Caco-2 (cell line): ENCODE measurements around the gene ST3GAL5. TPM values are rescaled to one million over a fixed set of nuclear protein-coding genes. Genes with fewer than 3 reads are reported as not detected.
"Not testable (repeated sequence)": the region's sequence is repeated elsewhere in the genome, so short reads cannot be mapped to it uniquely, and the experiment has no call there.

Experiments used
- BruUV-seq: library from RNA; stranded (reverse); fragments of 400-500 nt; replicated peaks from 2 replicates; lab custom pipeline; 2021; lab: Mats Ljungman, UMichigan
- CTCF ChIA-PET: fragments of 300-600 bp; sonication (Branson Sonifier 250); formaldehyde crosslinking; loops from one replicate; lab custom pipeline; 2022; ENCODE audit warnings: antibody characterized with exemption; lab: Charles Lee
- POLR2A ChIA-PET: fragments of 300-600 bp; sonication (Branson Sonifier 250); formaldehyde crosslinking; loops from one replicate; lab custom pipeline; 2022; ENCODE audit warnings: antibody characterized with exemption; lab: Charles Lee
- DNase-seq, 2 experiments: peaks; one replicate each; pipeline versions ENCODE4 v3.0.0 to v3.0.0-alpha.2; 2020 to 2022
- H3K27me3 ChIP-seq: replicated peaks from 2 replicates; pipeline ENCODE4 v1.6.0; 2011; ENCODE audit warnings: low read length; ENCODE audit not compliant: control insufficient read depth, insufficient read depth
- H3K36me3 ChIP-seq: 2 replicates; pipeline ENCODE4 v1.5.1; 2011; ENCODE audit warnings: low read length; ENCODE audit not compliant: control insufficient read depth, insufficient read depth
- H3K4me1 ChIP-seq: fragments of 250-450 bp; sonication (Bioruptor Pico); 2 replicates; pipeline ENCODE4 v1.5.1; 2020; ENCODE audit warnings: mild to moderate bottlenecking
- H3K4me3 ChIP-seq: 2 replicates; pipeline ENCODE4 v1.5.1; 2011; ENCODE audit warnings: low read depth, mild to moderate bottlenecking, control low read depth, low read length
- H3K9me3 ChIP-seq: fragments of 250-450 bp; sonication (Bioruptor Pico); 2 replicates; pipeline ENCODE4 v1.5.1; 2020; ENCODE audit warnings: mild to moderate bottlenecking, moderate library complexity
- H3K27ac Mint-ChIP-seq: one replicate; pipeline ENCODE4 v1.8.0; 2022; ENCODE audit warnings: mixed read lengths; ENCODE audit not compliant: unreplicated experiment
- H3K27me3 Mint-ChIP-seq: one replicate; pipeline ENCODE4 v1.8.0; 2022; ENCODE audit warnings: mixed read lengths; ENCODE audit not compliant: insufficient read depth, unreplicated experiment
- H3K36me3 Mint-ChIP-seq: one replicate; pipeline ENCODE4 v1.8.0; 2022; ENCODE audit warnings: mild to moderate bottlenecking, mixed read lengths; ENCODE audit not compliant: insufficient read depth, unreplicated experiment
- H3K4me1 Mint-ChIP-seq: one replicate; pipeline ENCODE4 v1.8.0; 2022; ENCODE audit warnings: low read depth, mixed read lengths; ENCODE audit not compliant: unreplicated experiment
- H3K4me3 Mint-ChIP-seq: one replicate; pipeline ENCODE4 v1.8.0; 2022; ENCODE audit warnings: mild to moderate bottlenecking, moderate library complexity, mixed read lengths; ENCODE audit not compliant: unreplicated experiment
- H3K9me3 Mint-ChIP-seq: one replicate; pipeline ENCODE4 v1.8.0; 2022; ENCODE audit warnings: mixed read lengths; ENCODE audit not compliant: unreplicated experiment
- intact Hi-C: fragments of 100-400 bp; cut with micrococcal nuclease; formaldehyde crosslinking; loops from one replicate; pipeline ENCODE4 v1.10.0; 2022; ENCODE audit not compliant: unreplicated experiment
- total RNA-seq: library from RNA; stranded (reverse); gene quantifications from 2 replicates; pipeline ENCODE4 v1.2.3, GENCODE V29; 2022
- TF ChIP-seq, protein P1 (sequence below), 2 experiments: fragments of 200-600 bp in 1 of 2; IDR thresholded peaks; 1 replicate in 1 of 2; 2 replicates in 1 of 2; pipeline versions ENCODE4 v1.5.1 to v1.8.0; 2011 to 2022; ENCODE audit warnings: antibody characterized with exemption in 1 of 2, control low read depth in 1 of 2, inconsistent platforms in 1 of 2, low read depth in 1 of 2, low read length in 1 of 2, mild to moderate bottlenecking in 1 of 2, moderate library complexity in 1 of 2; ENCODE audit not compliant: insufficient read depth in 1 of 2, severe bottlenecking in 1 of 2, unreplicated experiment in 1 of 2

The ST3GAL5 gene
- total RNA-seq, 1 experiment from 2014 or later, result 3.4 TPM

DNA sequence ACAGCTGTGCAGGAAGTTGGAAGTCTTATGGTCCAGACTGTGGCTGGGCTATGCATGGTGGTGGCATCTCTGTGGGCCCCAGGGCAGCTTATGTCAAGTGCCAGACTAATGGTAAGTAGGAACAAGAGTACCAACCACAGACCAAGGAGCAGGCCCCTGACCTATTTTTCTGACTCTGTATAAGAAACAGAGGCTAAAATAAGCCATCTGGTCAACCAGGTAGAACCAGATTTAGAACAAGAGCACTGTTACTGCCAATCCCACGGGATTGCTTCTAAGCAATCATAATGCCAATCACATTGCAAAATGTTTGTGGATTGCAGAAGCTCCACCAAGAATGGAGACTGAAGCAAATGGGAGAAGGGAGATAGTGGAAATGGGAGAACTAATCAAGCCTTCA, 11.1 kb upstream of the ST3GAL5 start:
- Histone ChIP-seq H3K4me3 (no peak overlapping the region), H3K36me3 (no peaks in the 10 kb centered on the region; the same call in 1 of the 2 replicates), H3K4me1 (no peaks in the 10 kb centered on the region), H3K27me3 (no peaks in the 10 kb centered on the region), H3K9me3 (no peaks in the 10 kb centered on the region)
- POLR2A ChIA-PET, result no interaction called here
- peaks cover 14% of the 10 kb centered on the region for H3K9me3 Mint-ChIP-seq
- TF ChIP-seq, protein P1, sequence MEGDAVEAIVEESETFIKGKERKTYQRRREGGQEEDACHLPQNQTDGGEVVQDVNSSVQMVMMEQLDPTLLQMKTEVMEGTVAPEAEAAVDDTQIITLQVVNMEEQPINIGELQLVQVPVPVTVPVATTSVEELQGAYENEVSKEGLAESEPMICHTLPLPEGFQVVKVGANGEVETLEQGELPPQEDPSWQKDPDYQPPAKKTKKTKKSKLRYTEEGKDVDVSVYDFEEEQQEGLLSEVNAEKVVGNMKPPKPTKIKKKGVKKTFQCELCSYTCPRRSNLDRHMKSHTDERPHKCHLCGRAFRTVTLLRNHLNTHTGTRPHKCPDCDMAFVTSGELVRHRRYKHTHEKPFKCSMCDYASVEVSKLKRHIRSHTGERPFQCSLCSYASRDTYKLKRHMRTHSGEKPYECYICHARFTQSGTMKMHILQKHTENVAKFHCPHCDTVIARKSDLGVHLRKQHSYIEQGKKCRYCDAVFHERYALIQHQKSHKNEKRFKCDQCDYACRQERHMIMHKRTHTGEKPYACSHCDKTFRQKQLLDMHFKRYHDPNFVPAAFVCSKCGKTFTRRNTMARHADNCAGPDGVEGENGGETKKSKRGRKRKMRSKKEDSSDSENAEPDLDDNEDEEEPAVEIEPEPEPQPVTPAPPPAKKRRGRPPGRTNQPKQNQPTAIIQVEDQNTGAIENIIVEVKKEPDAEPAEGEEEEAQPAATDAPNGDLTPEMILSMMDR (IDR thresholded peaks at IDR 0.05; ENCODE audit: insufficient read depth in 1 of 2, low read depth in 1 of 2, low read length in 1 of 2, severe bottlenecking in 1 of 2, unreplicated experiment in 1 of 2), result no peak
- BruUV-seq, result no TSS peak
- no peak for DNase-seq
- no peaks in the 10 kb centered on the region for H3K27me3 Mint-ChIP-seq
- no peak overlapping the region for H3K27ac Mint-ChIP-seq
- intact Hi-C loops, result no loop called here
- no peaks in the 10 kb centered on the region for H3K36me3 Mint-ChIP-seq
- H3K4me3 Mint-ChIP-seq, result no peak overlapping the region
- CTCF ChIA-PET, result no interaction called here
- no peaks in the 10 kb centered on the region for H3K4me1 Mint-ChIP-seq

DNA sequence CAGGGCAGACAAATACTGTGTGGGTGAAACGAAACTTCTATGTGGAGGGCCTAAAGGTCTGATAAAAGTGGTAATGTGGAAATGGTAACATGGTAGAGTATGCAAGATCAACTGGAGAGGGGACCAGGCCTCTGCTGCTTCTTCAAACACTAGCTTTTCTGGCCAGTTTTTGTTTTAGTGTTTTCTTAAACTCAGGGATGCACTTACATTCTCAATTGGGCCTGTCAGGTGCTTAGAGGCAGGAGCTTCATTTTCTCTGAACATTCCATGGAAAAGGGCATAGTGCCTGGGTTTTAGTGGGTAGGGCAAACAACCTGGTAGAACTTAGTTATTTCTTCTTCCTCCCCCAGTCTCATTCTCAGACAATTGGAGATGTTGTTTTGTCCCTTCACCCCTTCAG, 10.5 kb upstream of the ST3GAL5 start:
- Mint-ChIP-seq H3K27me3 (no peaks in the 10 kb centered on the region), H3K9me3 (peaks cover 16% of the 10 kb centered on the region), H3K27ac (no peak overlapping the region), H3K4me3 (no peak overlapping the region), H3K36me3 (no peaks in the 10 kb centered on the region), H3K4me1 (no peaks in the 10 kb centered on the region)
- H3K4me3 ChIP-seq, result no peak overlapping the region
- no TSS peak for BruUV-seq
- ChIA-PET CTCF (no interaction called here), POLR2A (no interaction called here)
- intact Hi-C loops, result no loop called here
- no peaks in the 10 kb centered on the region for H3K9me3 ChIP-seq
- H3K27me3 ChIP-seq, result no peaks in the 10 kb centered on the region
- DNase-seq, result no peak
- no peaks in the 10 kb centered on the region for H3K4me1 ChIP-seq
- TF ChIP-seq, protein P1 (IDR thresholded peaks at IDR 0.05; ENCODE audit: insufficient read depth in 1 of 2, low read depth in 1 of 2, low read length in 1 of 2, severe bottlenecking in 1 of 2, unreplicated experiment in 1 of 2), result no peak
- no peaks in the 10 kb centered on the region; the same call in 1 of the 2 replicates for H3K36me3 ChIP-seq

DNA sequence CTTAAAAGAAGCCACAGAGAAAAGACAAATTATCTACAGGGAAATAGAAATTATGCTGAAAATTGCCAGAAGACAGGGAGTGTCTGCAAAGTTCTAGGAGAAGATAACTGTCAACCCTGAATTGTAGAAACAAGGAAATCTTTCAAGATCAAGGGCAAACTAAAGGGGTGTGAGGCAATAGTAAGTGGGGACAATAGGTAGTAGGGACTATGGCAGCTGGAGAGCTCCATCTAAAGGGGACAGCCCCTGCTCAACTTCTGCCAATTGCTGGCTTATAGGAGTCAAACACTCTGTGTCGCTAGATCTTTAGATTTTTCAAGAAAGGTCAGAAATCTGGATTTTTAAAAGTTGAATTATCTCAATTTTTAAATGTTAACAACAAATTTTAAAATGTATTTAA, 10.1 kb upstream of the ST3GAL5 start:
- Histone ChIP-seq H3K4me3 (no peak overlapping the region), H3K4me1 (no peaks in the 10 kb centered on the region), H3K36me3 (no peaks in the 10 kb centered on the region; the same call in 1 of the 2 replicates), H3K9me3 (no peaks in the 10 kb centered on the region), H3K27me3 (no peaks in the 10 kb centered on the region)
- intact Hi-C loops, result no loop called here
- no TSS peak for BruUV-seq
- POLR2A ChIA-PET, result no interaction called here
- Mint-ChIP-seq H3K27me3 (no peaks in the 10 kb centered on the region), H3K27ac (no peak overlapping the region), H3K9me3 (peaks cover 16% of the 10 kb centered on the region), H3K4me3 (no peak overlapping the region), H3K36me3 (no peaks in the 10 kb centered on the region), H3K4me1 (no peaks in the 10 kb centered on the region)
- no peak for DNase-seq
- CTCF ChIA-PET, result no interaction called here
- TF ChIP-seq, protein P1 (IDR thresholded peaks at IDR 0.05; ENCODE audit: insufficient read depth in 1 of 2, low read depth in 1 of 2, low read length in 1 of 2, severe bottlenecking in 1 of 2, unreplicated experiment in 1 of 2), result no peak

DNA sequence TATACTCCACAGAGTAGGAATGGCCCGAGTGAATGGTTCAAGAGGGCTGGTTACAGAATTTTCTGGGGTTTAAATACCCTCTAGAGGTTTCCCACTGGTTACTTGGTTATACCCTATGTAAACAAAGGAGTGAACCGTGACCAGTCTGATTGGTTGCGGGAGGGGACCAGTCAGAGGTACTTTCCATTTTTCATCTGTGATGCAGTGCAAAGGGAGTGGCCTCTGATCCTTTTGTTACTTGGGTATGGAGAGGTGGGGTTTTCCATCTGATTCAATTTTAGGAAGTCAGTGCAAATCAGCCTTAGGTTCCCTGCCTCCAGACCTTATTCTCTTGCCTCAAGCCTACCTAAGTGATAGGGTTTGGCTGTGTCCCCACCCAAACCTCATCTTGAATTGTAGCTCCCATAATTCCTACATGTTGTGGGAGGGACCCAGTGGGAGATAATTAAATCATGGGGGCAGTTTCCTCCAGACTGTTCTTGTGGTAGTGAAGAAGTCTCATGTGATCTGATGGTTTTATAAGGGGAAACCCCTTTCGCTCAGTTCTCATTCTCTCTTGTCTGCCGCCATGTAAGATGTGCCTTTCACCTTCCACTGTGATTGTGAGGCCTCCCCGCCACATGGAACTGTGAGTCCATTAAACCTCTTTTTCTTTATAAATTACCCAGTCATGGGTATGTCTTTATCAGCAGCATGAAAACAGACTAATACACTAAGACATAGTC, 5.9 kb upstream of the ST3GAL5 start:
- not testable (repeated sequence) for DNase-seq

More for the DNA sequence above, 5.9 kb upstream of the ST3GAL5 start:
- H3K36me3 ChIP-seq, POLR2A ChIA-PET, H3K4me1 ChIP-seq, intact Hi-C loops, BruUV-seq, H3K9me3 ChIP-seq, H3K27ac Mint-ChIP-seq, H3K27me3 ChIP-seq, H3K27me3 Mint-ChIP-seq, H3K36me3 Mint-ChIP-seq, H3K4me3 Mint-ChIP-seq, H3K4me3 ChIP-seq, H3K4me1 Mint-ChIP-seq, CTCF ChIA-PET: not testable (repeated sequence)
- peaks cover 16% of the 10 kb centered on the region for H3K9me3 Mint-ChIP-seq
